HL-60 (cell line): Measurements from ENCODE around the gene CD247.

Experiments used
- POLR2AphosphoS5 ChIP-seq: IDR thresholded peaks from 2 replicates; pipeline ENCODE4 v1.6.1; 2012; ENCODE audit warnings: low read depth
- TF ChIP-seq, protein P1 (sequence below): IDR thresholded peaks from one replicate; pipeline ENCODE4 v1.5.1; 2011; ENCODE audit warnings: low read length, control low read depth, inconsistent platforms; ENCODE audit not compliant: insufficient read depth
- TF ChIP-seq, protein P2 (sequence below): IDR thresholded peaks from 2 replicates; pipeline ENCODE4 v1.6.1; 2012; ENCODE audit warnings: low read depth; ENCODE audit not compliant: insufficient replicate concordance

DNA sequence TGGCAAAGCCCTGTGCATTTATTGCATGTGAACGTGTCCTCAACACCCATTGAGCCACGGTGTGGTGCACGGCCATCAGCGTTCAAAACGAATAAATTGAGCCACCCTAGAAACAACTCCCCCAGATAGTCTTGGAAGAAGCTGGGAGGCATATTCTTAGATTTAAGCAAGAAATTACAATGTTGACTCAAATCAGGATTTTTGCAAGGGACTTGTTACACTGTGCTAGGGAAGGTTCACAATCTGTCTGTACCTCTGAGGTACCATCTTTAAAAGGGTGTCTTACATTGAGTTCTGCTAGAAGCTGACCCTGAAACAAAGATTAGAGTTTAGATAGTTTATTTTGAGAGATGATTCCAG, 16.2 kb downstream of the CD247 start:
- TF ChIP-seq, protein P1, sequence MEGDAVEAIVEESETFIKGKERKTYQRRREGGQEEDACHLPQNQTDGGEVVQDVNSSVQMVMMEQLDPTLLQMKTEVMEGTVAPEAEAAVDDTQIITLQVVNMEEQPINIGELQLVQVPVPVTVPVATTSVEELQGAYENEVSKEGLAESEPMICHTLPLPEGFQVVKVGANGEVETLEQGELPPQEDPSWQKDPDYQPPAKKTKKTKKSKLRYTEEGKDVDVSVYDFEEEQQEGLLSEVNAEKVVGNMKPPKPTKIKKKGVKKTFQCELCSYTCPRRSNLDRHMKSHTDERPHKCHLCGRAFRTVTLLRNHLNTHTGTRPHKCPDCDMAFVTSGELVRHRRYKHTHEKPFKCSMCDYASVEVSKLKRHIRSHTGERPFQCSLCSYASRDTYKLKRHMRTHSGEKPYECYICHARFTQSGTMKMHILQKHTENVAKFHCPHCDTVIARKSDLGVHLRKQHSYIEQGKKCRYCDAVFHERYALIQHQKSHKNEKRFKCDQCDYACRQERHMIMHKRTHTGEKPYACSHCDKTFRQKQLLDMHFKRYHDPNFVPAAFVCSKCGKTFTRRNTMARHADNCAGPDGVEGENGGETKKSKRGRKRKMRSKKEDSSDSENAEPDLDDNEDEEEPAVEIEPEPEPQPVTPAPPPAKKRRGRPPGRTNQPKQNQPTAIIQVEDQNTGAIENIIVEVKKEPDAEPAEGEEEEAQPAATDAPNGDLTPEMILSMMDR = no peak
- TF ChIP-seq POLR2AphosphoS5 = no peak
- TF ChIP-seq, protein P2, sequence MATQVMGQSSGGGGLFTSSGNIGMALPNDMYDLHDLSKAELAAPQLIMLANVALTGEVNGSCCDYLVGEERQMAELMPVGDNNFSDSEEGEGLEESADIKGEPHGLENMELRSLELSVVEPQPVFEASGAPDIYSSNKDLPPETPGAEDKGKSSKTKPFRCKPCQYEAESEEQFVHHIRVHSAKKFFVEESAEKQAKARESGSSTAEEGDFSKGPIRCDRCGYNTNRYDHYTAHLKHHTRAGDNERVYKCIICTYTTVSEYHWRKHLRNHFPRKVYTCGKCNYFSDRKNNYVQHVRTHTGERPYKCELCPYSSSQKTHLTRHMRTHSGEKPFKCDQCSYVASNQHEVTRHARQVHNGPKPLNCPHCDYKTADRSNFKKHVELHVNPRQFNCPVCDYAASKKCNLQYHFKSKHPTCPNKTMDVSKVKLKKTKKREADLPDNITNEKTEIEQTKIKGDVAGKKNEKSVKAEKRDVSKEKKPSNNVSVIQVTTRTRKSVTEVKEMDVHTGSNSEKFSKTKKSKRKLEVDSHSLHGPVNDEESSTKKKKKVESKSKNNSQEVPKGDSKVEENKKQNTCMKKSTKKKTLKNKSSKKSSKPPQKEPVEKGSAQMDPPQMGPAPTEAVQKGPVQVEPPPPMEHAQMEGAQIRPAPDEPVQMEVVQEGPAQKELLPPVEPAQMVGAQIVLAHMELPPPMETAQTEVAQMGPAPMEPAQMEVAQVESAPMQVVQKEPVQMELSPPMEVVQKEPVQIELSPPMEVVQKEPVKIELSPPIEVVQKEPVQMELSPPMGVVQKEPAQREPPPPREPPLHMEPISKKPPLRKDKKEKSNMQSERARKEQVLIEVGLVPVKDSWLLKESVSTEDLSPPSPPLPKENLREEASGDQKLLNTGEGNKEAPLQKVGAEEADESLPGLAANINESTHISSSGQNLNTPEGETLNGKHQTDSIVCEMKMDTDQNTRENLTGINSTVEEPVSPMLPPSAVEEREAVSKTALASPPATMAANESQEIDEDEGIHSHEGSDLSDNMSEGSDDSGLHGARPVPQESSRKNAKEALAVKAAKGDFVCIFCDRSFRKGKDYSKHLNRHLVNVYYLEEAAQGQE = no peak
